Measurements from ENCODE around the gene PAPPA. TPM values are rescaled to one million over a fixed set of nuclear protein-coding genes. Genes with fewer than 3 reads are reported as not detected.

PAPPA gene
- total RNA-seq, 1 experiment from 2014 or later = 0.05 TPM

DNA sequence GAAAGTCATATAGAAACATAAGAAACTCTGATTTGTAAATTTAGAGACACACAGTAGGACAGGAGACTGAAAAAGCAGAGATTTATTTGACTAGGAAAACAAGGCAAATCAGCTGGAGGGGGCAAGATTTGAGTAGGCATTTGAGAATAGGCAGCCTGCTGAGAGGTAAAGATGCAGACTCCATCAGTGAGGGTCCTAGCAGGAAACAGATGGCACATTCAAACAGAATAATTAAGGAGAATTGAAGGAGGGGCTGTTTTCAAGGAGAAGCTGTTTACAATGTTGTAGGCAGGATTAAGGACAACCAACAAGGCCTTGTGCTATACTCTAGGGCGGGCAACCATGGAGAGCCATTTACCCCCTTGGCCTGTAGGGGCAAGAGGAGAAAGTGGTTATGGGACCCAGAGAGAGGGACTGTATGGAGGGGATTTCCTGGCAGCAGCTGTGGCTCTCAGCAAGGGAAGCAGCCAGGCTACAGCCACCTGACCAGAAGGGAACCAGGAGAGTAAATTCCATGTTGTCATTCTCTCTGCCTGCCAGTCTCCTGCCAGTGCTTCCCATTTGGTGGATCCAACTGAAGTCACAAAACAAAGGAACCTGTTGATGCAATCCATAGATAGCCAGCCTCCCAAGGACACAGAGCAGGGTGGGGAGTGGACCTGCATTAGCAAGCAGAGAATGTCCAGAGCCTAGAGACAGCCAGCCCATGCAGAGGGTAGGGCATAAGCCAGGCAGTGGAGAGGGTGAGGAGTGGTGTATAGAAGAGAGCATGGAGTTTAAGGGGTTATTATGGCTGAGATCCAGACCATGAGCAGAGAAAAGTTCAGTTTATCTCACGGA, 38.2 kb downstream of the PAPPA start:
- no TSS peak for BruUV-seq (replicated peaks)
- intact Hi-C loops (cut with micrococcal nuclease) = no loop called here
- no peaks in the 10 kb centered on the region for H3K4me1 ChIP-seq (ENCODE audit: control insufficient read depth in 1 of 2, insufficient read depth in 2 of 2, low read length in 2 of 2)
- no peaks in the 10 kb centered on the region for H4K20me1 ChIP-seq (ENCODE audit: insufficient read depth)
- DNase-seq (ENCODE audit: low read depth, low spot score) (no peak), ATAC-seq (no peak)
- peaks cover 39% of the 10 kb centered on the region for H3K27me3 ChIP-seq (ENCODE audit: insufficient read depth, low read length)
- no peaks in the 10 kb centered on the region for H3K9me2 ChIP-seq (ENCODE audit: insufficient read depth)
- ChIA-PET CTCF (no interaction called here), RAD21 (ENCODE audit: low non-redundant PET in 1 of 2, low total read pairs in 2 of 2, uncharacterized antibody in 2 of 2, unreplicated experiment in 2 of 2) (no interaction called here), POLR2A (no interaction called here)
- H2AFZ ChIP-seq (ENCODE audit: low read depth, low read length, poor library complexity, severe bottlenecking) = no peak overlapping the region
- no peak overlapping the region for H3K4me3 ChIP-seq (replicated peaks in 1 of 2; ENCODE audit: low read depth in 1 of 2, low read length in 2 of 2)
- no peak overlapping the region for H3K27ac ChIP-seq (ENCODE audit: low read depth, low read length)
- no peak overlapping the region for H3K4me2 ChIP-seq (ENCODE audit: low read length)
- H3K9ac ChIP-seq (ENCODE audit: low read length) = no peak overlapping the region
- no peaks in the 10 kb centered on the region for H3K79me2 ChIP-seq (ENCODE audit: insufficient read depth, low read length)
- no peaks in the 10 kb centered on the region for H3K36me3 ChIP-seq (ENCODE audit: control insufficient read depth in 1 of 2, insufficient read depth in 2 of 2, low read length in 2 of 2)
- no peaks in the 10 kb centered on the region for H3K9me3 ChIP-seq (ENCODE audit: control insufficient read depth in 1 of 2, insufficient read depth in 1 of 2, low read depth in 1 of 2, low read length in 2 of 2)
- TF ChIP-seq, protein P1, sequence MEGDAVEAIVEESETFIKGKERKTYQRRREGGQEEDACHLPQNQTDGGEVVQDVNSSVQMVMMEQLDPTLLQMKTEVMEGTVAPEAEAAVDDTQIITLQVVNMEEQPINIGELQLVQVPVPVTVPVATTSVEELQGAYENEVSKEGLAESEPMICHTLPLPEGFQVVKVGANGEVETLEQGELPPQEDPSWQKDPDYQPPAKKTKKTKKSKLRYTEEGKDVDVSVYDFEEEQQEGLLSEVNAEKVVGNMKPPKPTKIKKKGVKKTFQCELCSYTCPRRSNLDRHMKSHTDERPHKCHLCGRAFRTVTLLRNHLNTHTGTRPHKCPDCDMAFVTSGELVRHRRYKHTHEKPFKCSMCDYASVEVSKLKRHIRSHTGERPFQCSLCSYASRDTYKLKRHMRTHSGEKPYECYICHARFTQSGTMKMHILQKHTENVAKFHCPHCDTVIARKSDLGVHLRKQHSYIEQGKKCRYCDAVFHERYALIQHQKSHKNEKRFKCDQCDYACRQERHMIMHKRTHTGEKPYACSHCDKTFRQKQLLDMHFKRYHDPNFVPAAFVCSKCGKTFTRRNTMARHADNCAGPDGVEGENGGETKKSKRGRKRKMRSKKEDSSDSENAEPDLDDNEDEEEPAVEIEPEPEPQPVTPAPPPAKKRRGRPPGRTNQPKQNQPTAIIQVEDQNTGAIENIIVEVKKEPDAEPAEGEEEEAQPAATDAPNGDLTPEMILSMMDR (IDR thresholded peaks at IDR 0.05 in 2 of 3, conservative IDR thresholded peaks at IDR 0.05 in 1 of 3; ENCODE audit: borderline replicate concordance in 1 of 3, insufficient read depth in 1 of 3, low read depth in 2 of 3, low read length in 2 of 3) = no peak
- TF ChIP-seq, protein P2, sequence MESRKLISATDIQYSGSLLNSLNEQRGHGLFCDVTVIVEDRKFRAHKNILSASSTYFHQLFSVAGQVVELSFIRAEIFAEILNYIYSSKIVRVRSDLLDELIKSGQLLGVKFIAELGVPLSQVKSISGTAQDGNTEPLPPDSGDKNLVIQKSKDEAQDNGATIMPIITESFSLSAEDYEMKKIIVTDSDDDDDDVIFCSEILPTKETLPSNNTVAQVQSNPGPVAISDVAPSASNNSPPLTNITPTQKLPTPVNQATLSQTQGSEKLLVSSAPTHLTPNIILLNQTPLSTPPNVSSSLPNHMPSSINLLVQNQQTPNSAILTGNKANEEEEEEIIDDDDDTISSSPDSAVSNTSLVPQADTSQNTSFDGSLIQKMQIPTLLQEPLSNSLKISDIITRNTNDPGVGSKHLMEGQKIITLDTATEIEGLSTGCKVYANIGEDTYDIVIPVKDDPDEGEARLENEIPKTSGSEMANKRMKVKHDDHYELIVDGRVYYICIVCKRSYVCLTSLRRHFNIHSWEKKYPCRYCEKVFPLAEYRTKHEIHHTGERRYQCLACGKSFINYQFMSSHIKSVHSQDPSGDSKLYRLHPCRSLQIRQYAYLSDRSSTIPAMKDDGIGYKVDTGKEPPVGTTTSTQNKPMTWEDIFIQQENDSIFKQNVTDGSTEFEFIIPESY (IDR thresholded peaks at IDR 0.05; ENCODE audit: extremely low read depth, insufficient replicate concordance, low read length) = no peak
- TF ChIP-seq TCF7L2 (IDR thresholded peaks at IDR 0.05; ENCODE audit: borderline replicate concordance, extremely low read depth, insufficient read depth, insufficient read length) = no peak
- TF ChIP-seq, protein P3, sequence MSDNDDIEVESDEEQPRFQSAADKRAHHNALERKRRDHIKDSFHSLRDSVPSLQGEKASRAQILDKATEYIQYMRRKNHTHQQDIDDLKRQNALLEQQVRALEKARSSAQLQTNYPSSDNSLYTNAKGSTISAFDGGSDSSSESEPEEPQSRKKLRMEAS (IDR thresholded peaks at IDR 0.05) = no peak
- no peak for TF ChIP-seq SP1 (IDR thresholded peaks at IDR 0.05; ENCODE audit: low read depth)
- no peak for TF ChIP-seq ZNF274 (IDR thresholded peaks at IDR 0.05; ENCODE audit: low read depth, low read length)
- TF ChIP-seq, protein P4, sequence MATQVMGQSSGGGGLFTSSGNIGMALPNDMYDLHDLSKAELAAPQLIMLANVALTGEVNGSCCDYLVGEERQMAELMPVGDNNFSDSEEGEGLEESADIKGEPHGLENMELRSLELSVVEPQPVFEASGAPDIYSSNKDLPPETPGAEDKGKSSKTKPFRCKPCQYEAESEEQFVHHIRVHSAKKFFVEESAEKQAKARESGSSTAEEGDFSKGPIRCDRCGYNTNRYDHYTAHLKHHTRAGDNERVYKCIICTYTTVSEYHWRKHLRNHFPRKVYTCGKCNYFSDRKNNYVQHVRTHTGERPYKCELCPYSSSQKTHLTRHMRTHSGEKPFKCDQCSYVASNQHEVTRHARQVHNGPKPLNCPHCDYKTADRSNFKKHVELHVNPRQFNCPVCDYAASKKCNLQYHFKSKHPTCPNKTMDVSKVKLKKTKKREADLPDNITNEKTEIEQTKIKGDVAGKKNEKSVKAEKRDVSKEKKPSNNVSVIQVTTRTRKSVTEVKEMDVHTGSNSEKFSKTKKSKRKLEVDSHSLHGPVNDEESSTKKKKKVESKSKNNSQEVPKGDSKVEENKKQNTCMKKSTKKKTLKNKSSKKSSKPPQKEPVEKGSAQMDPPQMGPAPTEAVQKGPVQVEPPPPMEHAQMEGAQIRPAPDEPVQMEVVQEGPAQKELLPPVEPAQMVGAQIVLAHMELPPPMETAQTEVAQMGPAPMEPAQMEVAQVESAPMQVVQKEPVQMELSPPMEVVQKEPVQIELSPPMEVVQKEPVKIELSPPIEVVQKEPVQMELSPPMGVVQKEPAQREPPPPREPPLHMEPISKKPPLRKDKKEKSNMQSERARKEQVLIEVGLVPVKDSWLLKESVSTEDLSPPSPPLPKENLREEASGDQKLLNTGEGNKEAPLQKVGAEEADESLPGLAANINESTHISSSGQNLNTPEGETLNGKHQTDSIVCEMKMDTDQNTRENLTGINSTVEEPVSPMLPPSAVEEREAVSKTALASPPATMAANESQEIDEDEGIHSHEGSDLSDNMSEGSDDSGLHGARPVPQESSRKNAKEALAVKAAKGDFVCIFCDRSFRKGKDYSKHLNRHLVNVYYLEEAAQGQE (IDR thresholded peaks at IDR 0.05; ENCODE audit: low read depth) = no peak
- no peak for TF ChIP-seq EGR1 (IDR thresholded peaks at IDR 0.05; ENCODE audit: low read depth)
- TF ChIP-seq SRF (IDR thresholded peaks at IDR 0.05; ENCODE audit: low read depth) = no peak
- TF ChIP-seq, protein P5, sequence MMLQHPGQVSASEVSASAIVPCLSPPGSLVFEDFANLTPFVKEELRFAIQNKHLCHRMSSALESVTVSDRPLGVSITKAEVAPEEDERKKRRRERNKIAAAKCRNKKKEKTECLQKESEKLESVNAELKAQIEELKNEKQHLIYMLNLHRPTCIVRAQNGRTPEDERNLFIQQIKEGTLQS (IDR thresholded peaks at IDR 0.05) = no peak
- TF ChIP-seq EZH2 (IDR thresholded peaks at IDR 0.05) = no peak
- no peak for TF ChIP-seq EZH2phosphoT487 (IDR thresholded peaks at IDR 0.05; ENCODE audit: borderline replicate concordance)
- no peak for TF ChIP-seq CBX3 (IDR thresholded peaks at IDR 0.05; ENCODE audit: low read depth)
- TF ChIP-seq ZFX (IDR thresholded peaks at IDR 0.05) = no peak
- no peak for TF ChIP-seq ELF1 (IDR thresholded peaks at IDR 0.05; ENCODE audit: borderline replicate concordance, low read depth)
- no peak for TF ChIP-seq SIN3A (IDR thresholded peaks at IDR 0.05; ENCODE audit: low read depth)
- TF ChIP-seq YY1 (IDR thresholded peaks at IDR 0.05; ENCODE audit: extremely low read depth, insufficient replicate concordance, low read depth, low read length) = no peak
